H1 (cell line): ENCODE measurements around the gene LMX1A. TPM values are rescaled to one million over a fixed set of nuclear protein-coding genes. Genes with fewer than 3 reads are reported as not detected.

Source experiments
- CTCF ChIA-PET: fragments of 300-600 bp; sonication (Branson Sonifier 250); formaldehyde crosslinking; loops from one replicate; lab custom pipeline; 2021; ENCODE audit not compliant: partially characterized antibody; lab: Charles Lee
- POLR2A ChIA-PET: fragments of 300-600 bp; sonication (Branson Sonifier 250); formaldehyde crosslinking; loops from one replicate; lab custom pipeline; 2021; ENCODE audit warnings: inconsistent platforms; ENCODE audit not compliant: partially characterized antibody; lab: Charles Lee
- DNase-seq, 2 experiments: peaks; one replicate each; pipeline versions ENCODE4 v3.0.0 to v3.0.0-alpha.2; 2010 to 2022; ENCODE audit warnings: low spot score in 2 of 2, low read depth in 1 of 2, mixed read lengths in 1 of 2
- FAIRE-seq: peaks from 2 replicates; lab custom pipeline; 2011; peaks lifted over from hg19 to GRCh38; lab: Jason Lieb, UNC
- H2AFZ ChIP-seq: 2 replicates; pipeline ENCODE4 v1.8.1; 2012; ENCODE audit warnings: low read length, inconsistent platforms
- H2AK5ac ChIP-seq: 2 replicates; pipeline ENCODE4 v1.6.1; 2013; ENCODE audit warnings: low read depth, low read length
- H2BK120ac ChIP-seq: replicated peaks from 2 replicates; pipeline ENCODE3; 2013; ENCODE audit warnings: low read depth, low read length, inconsistent platforms
- H2BK12ac ChIP-seq: 2 replicates; pipeline ENCODE4 v1.6.1; 2013; ENCODE audit warnings: low read depth, low read length
- H2BK15ac ChIP-seq: 2 replicates; pipeline ENCODE4 v1.6.1; 2013; ENCODE audit warnings: low read length
- H2BK20ac ChIP-seq: 2 replicates; pipeline ENCODE4 v1.6.1; 2013; ENCODE audit warnings: low read length
- H2BK5ac ChIP-seq: 2 replicates; pipeline ENCODE4 v1.6.1; 2013; ENCODE audit warnings: low read depth, low read length
- H3K14ac ChIP-seq: 2 replicates; pipeline ENCODE4 v1.6.1; 2013; ENCODE audit warnings: inconsistent platforms; ENCODE audit not compliant: insufficient read length
- H3K18ac ChIP-seq: 2 replicates; pipeline ENCODE4 v1.6.1; 2013; ENCODE audit warnings: low read length; ENCODE audit errors: extremely low read depth
- H3K23ac ChIP-seq: 2 replicates; pipeline ENCODE4 v1.6.1; 2013; ENCODE audit warnings: inconsistent platforms; ENCODE audit not compliant: insufficient read length
- H3K23me2 ChIP-seq: 2 replicates; pipeline ENCODE4 v1.6.1; 2013; ENCODE audit warnings: low read depth, low read length
- H3K27ac ChIP-seq: 2 replicates; pipeline ENCODE4 v1.6.1; 2011; ENCODE audit warnings: low read depth, low read length, inconsistent platforms
- H3K27me3 ChIP-seq, 4 experiments: replicated peaks in 1 of 4; 1 replicate in 1 of 4; 2 replicates in 3 of 4; pipeline versions ENCODE4 v1.6.1 to v1.8.1; 2011 to 2013; ENCODE audit warnings: low read length in 3 of 4, mild to moderate bottlenecking in 3 of 4, inconsistent platforms in 2 of 4, mixed read lengths in 2 of 4, moderate library complexity in 1 of 4; ENCODE audit not compliant: control insufficient read depth in 3 of 4, insufficient read depth in 3 of 4; ENCODE audit errors: extremely low read depth in 1 of 4
- H3K36me3 ChIP-seq, 4 experiments: 2 replicates each; pipeline versions ENCODE4 v1.6.1 to v1.8.1; 2011 to 2013; ENCODE audit warnings: mild to moderate bottlenecking in 4 of 4, low read length in 3 of 4, moderate library complexity in 2 of 4, control low read depth in 1 of 4, inconsistent platforms in 1 of 4; ENCODE audit not compliant: insufficient read depth in 4 of 4, control insufficient read depth in 2 of 4
- H3K4ac ChIP-seq: replicated peaks from 2 replicates; pipeline ENCODE3; 2013; ENCODE audit warnings: low read length, low read depth, mixed read lengths, inconsistent platforms; ENCODE audit not compliant: insufficient read length
- H3K4me1 ChIP-seq, 4 experiments: replicated peaks in 1 of 4; 1 replicate in 1 of 4; 2 replicates in 3 of 4; pipeline versions ENCODE4 v1.6.1 to v1.8.1; 2011 to 2013; ENCODE audit warnings: low read length in 3 of 4, inconsistent platforms in 2 of 4, mixed read lengths in 1 of 4; ENCODE audit not compliant: insufficient read depth in 4 of 4, control insufficient read depth in 3 of 4
- H3K4me2 ChIP-seq, 2 experiments: 2 replicates each; pipeline versions ENCODE4 v1.6.1 to v1.8.1; 2011 to 2013; ENCODE audit warnings: low read depth in 2 of 2, low read length in 2 of 2, control low read depth in 1 of 2, inconsistent platforms in 1 of 2, mild to moderate bottlenecking in 1 of 2; ENCODE audit not compliant: insufficient read depth in 1 of 2
- H3K4me3 ChIP-seq, 4 experiments: fragments of 200-600, 300-600 bp in 1 of 4; sonication (generic), shearing (Covaris generic), sonication (Bioruptor Twin) in 1 of 4; 2 replicates each; pipeline versions ENCODE4 v1.5.1 to v1.8.1; 2011 to 2016; ENCODE audit warnings: low read length in 4 of 4, low read depth in 3 of 4, control low read depth in 2 of 4, inconsistent platforms in 2 of 4, mild to moderate bottlenecking in 2 of 4, mixed read lengths in 1 of 4, moderate library complexity in 1 of 4; ENCODE audit not compliant: insufficient read depth in 2 of 4; ENCODE audit errors: extremely low read depth in 1 of 4
- H3K56ac ChIP-seq: replicated peaks from 2 replicates; pipeline ENCODE3; 2013; ENCODE audit warnings: low read depth, mild to moderate bottlenecking, mixed read lengths, low read length, inconsistent platforms; ENCODE audit not compliant: insufficient read length
- H3K79me1 ChIP-seq: 2 replicates; pipeline ENCODE4 v1.6.1; 2013; ENCODE audit warnings: low read depth, low read length, control low read depth
- H3K79me2 ChIP-seq, 2 experiments: 2 replicates each; pipeline versions ENCODE4 v1.6.1 to v1.8.1; 2012 to 2013; ENCODE audit warnings: low read length in 2 of 2, mild to moderate bottlenecking in 2 of 2, inconsistent platforms in 1 of 2; ENCODE audit not compliant: insufficient read depth in 2 of 2, control insufficient read depth in 1 of 2
- H3K9ac ChIP-seq, 4 experiments: replicated peaks in 1 of 4; 1 replicate in 1 of 4; 2 replicates in 3 of 4; pipeline versions ENCODE4 v1.6.1 to v1.8.1; 2011 to 2013; ENCODE audit warnings: low read depth in 3 of 4, low read length in 3 of 4, control low read depth in 2 of 4, mild to moderate bottlenecking in 2 of 4, moderate library complexity in 2 of 4, inconsistent platforms in 1 of 4; ENCODE audit errors: extremely low read depth in 1 of 4
- H3K9me3 ChIP-seq, 2 experiments: 2 replicates each; pipeline versions ENCODE4 v1.6.1 to v1.8.1; 2012 to 2013; ENCODE audit warnings: mild to moderate bottlenecking in 2 of 2, moderate library complexity in 2 of 2, control low read depth in 1 of 2, inconsistent platforms in 1 of 2, low read depth in 1 of 2, low read length in 1 of 2, mixed read lengths in 1 of 2; ENCODE audit not compliant: insufficient read depth in 2 of 2
- H4K20me1 ChIP-seq, 2 experiments: replicated peaks in 1 of 2; 2 replicates each; pipeline versions ENCODE3 to v1.8.1; 2011 to 2013; ENCODE audit warnings: inconsistent platforms in 2 of 2, low read length in 2 of 2, mild to moderate bottlenecking in 1 of 2; ENCODE audit not compliant: insufficient read depth in 2 of 2, control insufficient read depth in 1 of 2
- H4K5ac ChIP-seq: 2 replicates; pipeline ENCODE4 v1.6.1; 2013; ENCODE audit warnings: low read length, low read depth, mixed read lengths, inconsistent platforms; ENCODE audit not compliant: insufficient read length
- H4K8ac ChIP-seq: 2 replicates; pipeline ENCODE4 v1.8.0; 2013; ENCODE audit warnings: mild to moderate bottlenecking, moderate library complexity, low read length, inconsistent platforms; ENCODE audit not compliant: insufficient read depth; ENCODE audit errors: extremely low read depth
- H4K91ac ChIP-seq: replicated peaks from 2 replicates; pipeline ENCODE3; 2013; ENCODE audit warnings: low read length, mixed read lengths, inconsistent platforms; ENCODE audit not compliant: insufficient read length
- BACH1 ChIP-seq: IDR thresholded peaks from 2 replicates; pipeline ENCODE4 v1.6.1; 2012; ENCODE audit warnings: low read length, improper control_type of control experiment
- CHD1 ChIP-seq: IDR thresholded peaks from 2 replicates; pipeline ENCODE4 v1.6.1; 2012; ENCODE audit warnings: low read depth, low read length, improper control_type of control experiment
- CHD2 ChIP-seq: IDR thresholded peaks from 2 replicates; pipeline ENCODE4 v1.6.1; 2012; ENCODE audit warnings: low read length, improper control_type of control experiment
- CTCF ChIP-seq, 3 experiments: IDR thresholded peaks; 1 replicate in 2 of 3; 2 replicates in 1 of 3; pipeline versions ENCODE4 v1.5.1 to v1.6.1; 2011; ENCODE audit warnings: low read length in 3 of 3, mild to moderate bottlenecking in 3 of 3, inconsistent platforms in 2 of 3, low read depth in 1 of 3, moderate library complexity in 1 of 3; ENCODE audit not compliant: insufficient read depth in 1 of 3; ENCODE audit errors: control extremely low read depth in 1 of 3
- EGR1 ChIP-seq: IDR thresholded peaks from 2 replicates; pipeline ENCODE4 v1.6.1; 2011; ENCODE audit warnings: low read depth, low read length, borderline replicate concordance
- GABPA ChIP-seq: IDR thresholded peaks from 2 replicates; pipeline ENCODE4 v1.6.1; 2011; ENCODE audit warnings: mild to moderate bottlenecking, low read length, moderate library complexity, borderline replicate concordance; ENCODE audit not compliant: insufficient read depth
- KDM1A ChIP-seq: fragments of 200-600, 300-600 bp; sonication (generic); IDR thresholded peaks from 2 replicates; pipeline ENCODE4 v1.7.1; 2016; ENCODE audit warnings: mild to moderate bottlenecking, low read length, borderline replicate concordance
- NANOG ChIP-seq: IDR thresholded peaks from 2 replicates; pipeline ENCODE4 v1.6.1; 2011; ENCODE audit warnings: low read length, low read depth, mild to moderate bottlenecking, inconsistent platforms; ENCODE audit not compliant: insufficient read depth, poor library complexity, severe bottlenecking
- WGBS, 2 experiments: shearing (Covaris generic) in 1 of 2; methylation state at CpG; one replicate each; pipeline versions ENCODE4 v1.1.6 to v1.1.7; 2013 to 2015; ENCODE audit warnings: low lambda C conversion rate in 2 of 2, mixed read lengths in 2 of 2, inconsistent platforms in 1 of 2, low coverage in 1 of 2, missing lambda C conversion rate in 1 of 2; ENCODE audit not compliant: insufficient replicate concordance in 2 of 2, insufficient coverage in 1 of 2, insufficient read length in 1 of 2; ENCODE audit errors: extremely low coverage in 1 of 2, missing lambda C conversion rate in 1 of 2; 5-methylcytosine and 5-hydroxymethylcytosine counted together
- polyA plus RNA-seq, 7 experiments: library from polyadenylated mRNA; depleted of rRNA in 3 of 7; stranded (reverse) in 5 of 7; unstranded in 2 of 7; fragments of >200 nt in 5 of 7; fragments of 200-250 nt in 2 of 7; gene quantifications; 1 replicate in 5 of 7; 2 replicates in 1 of 7; 4 replicates in 1 of 7; pipeline versions ENCODE4 v1.2.1 to v1.2.3, GENCODE V29; 2011 to 2013; ENCODE audit warnings: missing spikeins in 2 of 7, mixed read lengths in 2 of 7
- total RNA-seq: library from RNA; stranded (reverse); fragmentation: NEBNext Ultra II Directional; extraction: Animal tissue kit (Norgen Biotek cat#: 25700); gene quantifications from 2 replicates; pipeline ENCODE4 v1.2.1, GENCODE V29; 2021

The LMX1A gene
- total and polyA plus RNA-seq, 2 of the 8 experiments (the other 6 are each of a cell fraction or from before 2014, with no cell fraction given): not detected

- Histone ChIP-seq H3K4me2 (no peak overlapping the region), H3K27ac (no peak overlapping the region), H3K9ac (no peak overlapping the region), H3K4ac (no peak overlapping the region), H3K4me1 (peaks cover 2 to 14% (median 8%) of the 10 kb centered on the region in 4 experiments; a peak in 5 of 7 replicates), H2BK15ac (no peak overlapping the region), H3K56ac (no peak overlapping the region), H3K14ac (no peak overlapping the region), H2BK12ac (no peak overlapping the region), H3K9me3 (no peaks in the 10 kb centered on the region), H4K20me1 (no peaks in the 10 kb centered on the region), H2AFZ (no peak overlapping the region), H3K23me2 (no peaks in the 10 kb centered on the region), H3K18ac (no peak overlapping the region), H2BK20ac (no peak overlapping the region), H2BK5ac (no peak overlapping the region), H3K79me1 (no peaks in the 10 kb centered on the region), H3K23ac (no peak overlapping the region), H3K4me3 (no peak overlapping the region), H2AK5ac (no peak overlapping the region), H3K36me3 (no peaks in the 10 kb centered on the region), H4K91ac (no peak overlapping the region), H4K8ac (no peak overlapping the region), H2BK120ac (no peak overlapping the region), H4K5ac (no peak overlapping the region), H3K27me3 (no peaks in the 10 kb centered on the region), H3K79me2 (no peaks in the 10 kb centered on the region)
- POLR2A ChIA-PET: no interaction called here
- DNase-seq: no peak
- no peak for FAIRE-seq
- WGBS, 2 experiments: 93% methylated on average over 3 of the region's 3 CpGs; no CpG with 5 or more reads in 1 of the 2 experiments
- CTCF ChIA-PET: interaction anchor here (1.2 to 1.3 kb wide), 2 partner anchors 9 to 15 kb away, joined by 3 read pairs; no protein-coding TSS in a partner anchor
- no peak for TF ChIP-seq NANOG
- TF ChIP-seq CHD2: no peak
- no peak for TF ChIP-seq KDM1A
- TF ChIP-seq CTCF (IDR thresholded peaks at IDR 0.05; ENCODE audit: control extremely low read depth in 1 of 3, insufficient read depth in 1 of 3, low read depth in 1 of 3, low read length in 3 of 3): no peak
- TF ChIP-seq CHD1: no peak
- TF ChIP-seq BACH1: no peak
- no peak for TF ChIP-seq EGR1
- TF ChIP-seq GABPA: no peak
These were observed 144.3 kb downstream of the LMX1A start for GRCh38 chr1:165212229-165212628.
